CD4-positive, alpha-beta T cell treated with Interleukin-17A for 4 hours (primary cell): ENCODE data around the gene MELTF.
A peak's percentile ranks its signal among the peaks of the same experiment; 100 is the strongest.

ENCODE experiments used
- DNase-seq: peaks from one replicate; pipeline ENCODE4 v3.0.0-alpha.2; 2020; ENCODE audit warnings: mixed read lengths

The MELTF gene

GRCh38 chr3:196991581-196992460, 37.8 kb downstream of the MELTF start:
- DNase-seq, result no peak

GRCh38 chr3:196990601-196991007, 39.0 kb downstream of the MELTF start:
- no peak for DNase-seq

- DNase-seq, result no peak
These were observed 39.8 kb downstream of the MELTF start for GRCh38 chr3:196989721-196990262.

GRCh38 chr3:196988241-196989029, 41.2 kb downstream of the MELTF start:
- no peak for DNase-seq

GRCh38 chr3:196987022-196987421, 42.6 kb downstream of the MELTF start:
- DNase-seq, result no peak

- no peak for DNase-seq
These were observed 43.4 kb downstream of the MELTF start for GRCh38 chr3:196985954-196986885.

GRCh38 chr3:196985298-196985697, 44.3 kb downstream of the MELTF start:
- no peak for DNase-seq

- no peak for DNase-seq
These were observed 46.4 kb downstream of the MELTF start for GRCh38 chr3:196983186-196983585.

- DNase-seq, result no peak
These were observed 48.0 kb downstream of the MELTF start for GRCh38 chr3:196981657-196982056.

GRCh38 chr3:196979545-196979944, 50.1 kb downstream of the MELTF start:
- DNase-seq, result no peak

GRCh38 chr3:196976941-196977340, 52.7 kb downstream of the MELTF start:
- no peak for DNase-seq

- DNase-seq, result no peak
These were observed 54.3 kb downstream of the MELTF start for GRCh38 chr3:196975349-196975748.

- DNase-seq, result no peak
These were observed 55.0 kb downstream of the MELTF start for GRCh38 chr3:196974661-196975060.

- no peak for DNase-seq
These were observed 58.4 kb downstream of the MELTF start for GRCh38 chr3:196971094-196971698.

- no peak for DNase-seq
These were observed 59.0 kb downstream of the MELTF start for GRCh38 chr3:196970547-196971093.

GRCh38 chr3:196969660-196970546, 59.7 kb downstream of the MELTF start:
- DNase-seq, result peak; percentile 80

GRCh38 chr3:196969134-196969659, 60.4 kb downstream of the MELTF start:
- peak; percentile 54 for DNase-seq

- DNase-seq, result peak; percentile 57
These were observed 61.1 kb downstream of the MELTF start, which contains the start of gene PIGZ for GRCh38 chr3:196968233-196969133. Gene PIGZ, minus strand, starts transcription at chr3:196968833. Its CDS starts 16,802 bp downstream, at chr3:196952031.
